Measurements from ENCODE around the gene SNAPC4. TPM values are rescaled to one million over a fixed set of nuclear protein-coding genes. Genes with fewer than 3 reads are reported as not detected.

Gene SNAPC4
- total RNA-seq, 1 experiment from 2014 or later: 6.3 TPM

Other genes with a start within 250 kb of the SNAPC4 start
- gene LHX3, start 195.0 kb downstream of the SNAPC4 start, total RNA-seq (2014; rRNA removed; shearing (Covaris generic)): not detected in 2 replicates
- 19.3 and 22.0 TPM in 2 replicates for gene QSOX2, start 154.4 kb downstream of the SNAPC4 start, total RNA-seq (2014; rRNA removed; shearing (Covaris generic))
- not detected in 2 replicates for gene CCDC187, start 96.1 kb downstream of the SNAPC4 start, total RNA-seq (2014; rRNA removed; shearing (Covaris generic))
- 63.0 and 90.4 TPM in 2 replicates for gene GPSM1, start 72.6 kb downstream of the SNAPC4 start, total RNA-seq (2014; rRNA removed; shearing (Covaris generic))
- gene DNLZ, start 36.4 kb downstream of the SNAPC4 start, total RNA-seq (2014; rRNA removed; shearing (Covaris generic)): 43.0 and 79.2 TPM in 2 replicates
- 0.16 and 0.32 TPM in 2 replicates for gene CARD9, start 26.5 kb downstream of the SNAPC4 start, total RNA-seq (2014; rRNA removed; shearing (Covaris generic))
- 25.3 and 34.8 TPM in 2 replicates for gene ENTR1, start 10.4 kb upstream of the SNAPC4 start, total RNA-seq (2014; rRNA removed; shearing (Covaris generic))
- 47.9 and 58.4 TPM in 2 replicates for gene PMPCA, start 10.5 kb upstream of the SNAPC4 start, total RNA-seq (2014; rRNA removed; shearing (Covaris generic))
- 10.0 and 11.7 TPM in 2 replicates for gene INPP5E, start 39.7 kb upstream of the SNAPC4 start, total RNA-seq (2014; rRNA removed; shearing (Covaris generic))
- 14.9 and 15.4 TPM in 2 replicates for gene SEC16A, start 82.9 kb upstream of the SNAPC4 start, total RNA-seq (2014; rRNA removed; shearing (Covaris generic))
- 6.0 and 8.0 TPM in 2 replicates for gene NOTCH1, start 145.9 kb upstream of the SNAPC4 start, total RNA-seq (2014; rRNA removed; shearing (Covaris generic))